Mucosa of descending colon (tissue), 3 donors: Measurements from ENCODE around the gene MICU1. TPM values are rescaled to one million over a fixed set of nuclear protein-coding genes. Genes with fewer than 3 reads are reported as not detected.

Experiments used
- ATAC-seq: fragments of 200-7000 bp; cut with Tn5 transposase; one replicate; pipeline ENCODE4 v1.9.1; 2020; ENCODE audit warnings: mild to moderate bottlenecking, moderate library complexity
- DNase-seq, 3 donors: peaks; one replicate each; pipeline ENCODE4 v3.0.0-alpha.2; 2020
- H3K36me3 ChIP-seq: fragments of 200-600 bp; one replicate; pipeline ENCODE4 v1.8.0; 2021; ENCODE audit warnings: low read depth, mild to moderate bottlenecking
- H3K4me1 ChIP-seq: fragments of 200-600 bp; one replicate; pipeline ENCODE4 v1.8.0; 2021; ENCODE audit warnings: low read depth, mild to moderate bottlenecking
- H3K4me3 ChIP-seq: fragments of 200-600 bp; one replicate; pipeline ENCODE4 v1.8.0; 2021; ENCODE audit warnings: mild to moderate bottlenecking
- H3K9me3 ChIP-seq: fragments of 200-600 bp; one replicate; pipeline ENCODE4 v1.8.0; 2021; ENCODE audit warnings: mild to moderate bottlenecking
- intact Hi-C, 2 donors: fragments of 100-400 bp; cut with DNase I in 1 of 2; cut with micrococcal nuclease in 1 of 2; formaldehyde crosslinking; loops; one replicate each; pipeline versions ENCODE4 v1.11.0 to v1.11.1; 2022; cut with DNase I, micrococcal nuclease
- total RNA-seq, 3 donors: library from RNA; stranded (reverse); fragmentation: NEBNext Ultra II Directional in 2 of 3; extraction: Animal tissue kit (Norgen Biotek cat#: 25700) in 2 of 3; gene quantifications; one replicate each; pipeline versions ENCODE4 v1.2.1 to v1.2.4, GENCODE V29; 2021 to 2023
- TF ChIP-seq, protein P1 (sequence below): fragments of 200-600 bp; IDR thresholded peaks from one replicate; pipeline ENCODE4 v1.8.0; 2022; ENCODE audit warnings: antibody characterized with exemption, mild to moderate bottlenecking
- donor health status: DM: no; HTN: no; CAD: no; lungs with moderate emphysema.
- donor health status: DM: no; HTN: no; CAD: no.
- donor health status: DM: no; HTN: yes; CAD: no.

Gene MICU1
- total RNA-seq, 3 donors from 2014 or later: 38.6 to 45.3 (median 45.0) TPM

DNA sequence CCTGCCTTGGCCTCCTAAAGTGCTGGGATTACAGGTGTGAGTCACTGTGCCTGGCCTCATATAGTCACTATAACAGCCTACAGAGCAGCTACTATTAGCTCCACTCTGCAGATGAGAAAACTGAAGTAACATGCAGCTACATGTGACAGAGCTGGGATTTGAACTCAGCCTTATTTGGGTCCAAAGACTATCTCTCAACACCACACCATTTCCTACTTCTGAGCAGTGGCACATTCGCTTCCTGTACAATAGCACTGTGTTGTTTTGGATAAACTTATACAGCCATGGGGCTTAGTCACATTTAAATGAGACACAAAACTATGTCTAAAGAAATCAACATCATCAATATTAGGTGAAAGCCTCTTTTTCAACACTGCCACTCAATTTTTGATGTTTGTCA is 201.3 kb downstream of the MICU1 start:
- ATAC-seq (peak; percentile 18), DNase-seq (no peak)
- Histone ChIP-seq H3K36me3 (no peaks in the 10 kb centered on the region), H3K4me1 (no peaks in the 10 kb centered on the region), H3K9me3 (no peaks in the 10 kb centered on the region), H3K4me3 (no peak overlapping the region)
- TF ChIP-seq, protein P1, sequence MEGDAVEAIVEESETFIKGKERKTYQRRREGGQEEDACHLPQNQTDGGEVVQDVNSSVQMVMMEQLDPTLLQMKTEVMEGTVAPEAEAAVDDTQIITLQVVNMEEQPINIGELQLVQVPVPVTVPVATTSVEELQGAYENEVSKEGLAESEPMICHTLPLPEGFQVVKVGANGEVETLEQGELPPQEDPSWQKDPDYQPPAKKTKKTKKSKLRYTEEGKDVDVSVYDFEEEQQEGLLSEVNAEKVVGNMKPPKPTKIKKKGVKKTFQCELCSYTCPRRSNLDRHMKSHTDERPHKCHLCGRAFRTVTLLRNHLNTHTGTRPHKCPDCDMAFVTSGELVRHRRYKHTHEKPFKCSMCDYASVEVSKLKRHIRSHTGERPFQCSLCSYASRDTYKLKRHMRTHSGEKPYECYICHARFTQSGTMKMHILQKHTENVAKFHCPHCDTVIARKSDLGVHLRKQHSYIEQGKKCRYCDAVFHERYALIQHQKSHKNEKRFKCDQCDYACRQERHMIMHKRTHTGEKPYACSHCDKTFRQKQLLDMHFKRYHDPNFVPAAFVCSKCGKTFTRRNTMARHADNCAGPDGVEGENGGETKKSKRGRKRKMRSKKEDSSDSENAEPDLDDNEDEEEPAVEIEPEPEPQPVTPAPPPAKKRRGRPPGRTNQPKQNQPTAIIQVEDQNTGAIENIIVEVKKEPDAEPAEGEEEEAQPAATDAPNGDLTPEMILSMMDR: no peak
- intact Hi-C loops: no loop called here

DNA sequence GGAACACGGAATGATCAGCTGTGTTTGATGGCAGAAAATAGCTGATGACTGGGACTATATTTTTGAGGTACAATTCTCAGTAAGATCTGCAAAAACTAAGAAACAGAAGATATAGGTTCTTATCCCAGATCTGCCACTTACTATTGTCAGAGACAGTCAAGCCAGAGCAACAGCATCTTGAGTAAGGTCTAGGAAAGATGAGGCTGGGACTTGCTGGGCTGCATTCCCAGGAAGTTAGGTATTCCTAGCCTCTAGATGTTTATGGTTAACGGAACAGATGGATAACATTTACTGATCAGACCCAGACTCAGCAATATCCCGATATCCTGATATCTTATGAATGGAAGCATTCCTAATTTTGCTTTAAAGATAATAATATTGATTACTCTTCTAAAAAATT is 202.5 kb downstream of the MICU1 start:
- TF ChIP-seq, protein P1: no peak
- intact Hi-C loops: no loop called here
- Histone ChIP-seq H3K4me1 (no peaks in the 10 kb centered on the region), H3K4me3 (no peak overlapping the region), H3K9me3 (no peaks in the 10 kb centered on the region), H3K36me3 (no peaks in the 10 kb centered on the region)
- DNase-seq (no peak), ATAC-seq (no peak)

DNA sequence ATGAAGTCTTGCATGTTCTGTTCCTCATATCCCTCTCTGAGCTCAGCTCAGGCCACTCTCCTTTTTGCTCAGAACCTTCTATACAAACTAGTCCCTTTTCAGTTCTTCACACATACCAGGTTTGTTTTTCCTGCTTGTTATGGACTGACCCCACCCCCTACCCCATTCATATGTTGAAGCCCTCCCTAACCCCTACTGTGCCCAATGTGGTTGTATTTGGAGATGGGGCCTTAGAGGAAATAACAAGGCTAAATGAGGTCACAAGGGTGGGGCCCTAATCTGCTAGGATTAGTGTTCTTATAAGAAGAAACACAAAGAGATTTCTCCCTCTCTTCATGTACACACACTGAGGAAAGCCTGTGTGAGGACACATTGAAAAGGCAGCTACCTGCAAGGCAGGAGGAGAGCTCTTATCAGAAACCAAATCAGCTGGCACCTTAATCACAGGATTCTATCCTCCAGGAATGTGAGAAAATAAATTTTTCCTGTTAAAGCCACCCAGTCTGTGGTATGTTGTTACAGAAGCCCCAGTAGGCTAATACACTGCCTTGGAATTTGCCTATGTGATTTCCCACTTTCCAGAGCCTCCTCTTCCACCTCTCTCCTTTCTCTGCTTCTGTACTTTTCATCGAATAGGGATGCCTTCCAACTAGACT is 203.9 kb downstream of the MICU1 start:
- Histone ChIP-seq H3K36me3 (no peaks in the 10 kb centered on the region), H3K4me3 (no peak overlapping the region), H3K9me3 (no peaks in the 10 kb centered on the region), H3K4me1 (no peaks in the 10 kb centered on the region)
- DNase-seq (no peak), ATAC-seq (no peak)
- intact Hi-C loops: no loop called here
- TF ChIP-seq, protein P1: no peak

DNA sequence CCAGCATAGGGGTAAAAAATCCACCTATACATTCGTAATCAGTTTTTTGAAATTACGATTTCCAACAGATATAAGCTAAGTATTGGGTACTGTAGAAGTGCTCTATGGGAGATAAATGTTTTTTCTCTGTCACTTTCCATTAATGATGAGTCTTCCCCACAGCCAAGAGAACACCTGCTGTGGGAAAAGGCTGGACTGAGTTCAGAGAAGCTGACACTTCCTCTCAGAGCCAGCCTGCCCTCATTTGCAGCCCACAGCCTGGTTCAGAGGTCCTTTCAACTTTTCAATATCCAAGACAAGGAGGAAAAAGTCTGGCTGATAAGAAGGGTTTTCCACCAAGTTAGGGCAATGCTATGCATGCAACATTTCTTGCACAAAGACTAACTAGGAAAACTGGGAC is 206.6 kb downstream of the MICU1 start:
- peaks cover 4% of the 10 kb centered on the region for H3K9me3 ChIP-seq
- no peak overlapping the region for H3K4me3 ChIP-seq
- no peaks in the 10 kb centered on the region for H3K36me3 ChIP-seq
- intact Hi-C loops: no loop called here
- TF ChIP-seq, protein P1: no peak
- DNase-seq: no peak
- H3K4me1 ChIP-seq: no peaks in the 10 kb centered on the region
- no peak for ATAC-seq

DNA sequence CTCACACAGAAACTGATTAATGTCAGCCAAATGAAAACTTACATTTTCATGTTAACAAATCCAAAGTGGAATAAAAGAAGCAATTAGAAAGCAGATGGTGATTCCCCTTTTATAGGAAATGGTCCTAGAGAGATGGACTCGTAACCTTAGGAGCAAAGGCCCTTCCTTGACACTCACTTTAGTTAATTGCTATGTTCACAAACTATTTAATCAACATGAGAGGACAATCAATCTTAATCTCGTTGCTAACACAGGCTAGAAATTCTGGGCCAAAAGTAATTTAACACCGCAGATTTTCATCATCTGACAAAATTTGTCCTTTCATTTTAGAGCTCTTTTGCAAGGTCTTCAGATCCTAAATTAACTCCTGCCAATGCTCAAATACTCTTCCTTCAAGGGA is 207.2 kb downstream of the MICU1 start:
- no peak for DNase-seq
- Histone ChIP-seq H3K4me3 (no peak overlapping the region), H3K9me3 (peaks cover 7% of the 10 kb centered on the region), H3K4me1 (no peaks in the 10 kb centered on the region), H3K36me3 (no peaks in the 10 kb centered on the region)
- intact Hi-C loops: no loop called here
- no peak for ATAC-seq
- TF ChIP-seq, protein P1: no peak

DNA sequence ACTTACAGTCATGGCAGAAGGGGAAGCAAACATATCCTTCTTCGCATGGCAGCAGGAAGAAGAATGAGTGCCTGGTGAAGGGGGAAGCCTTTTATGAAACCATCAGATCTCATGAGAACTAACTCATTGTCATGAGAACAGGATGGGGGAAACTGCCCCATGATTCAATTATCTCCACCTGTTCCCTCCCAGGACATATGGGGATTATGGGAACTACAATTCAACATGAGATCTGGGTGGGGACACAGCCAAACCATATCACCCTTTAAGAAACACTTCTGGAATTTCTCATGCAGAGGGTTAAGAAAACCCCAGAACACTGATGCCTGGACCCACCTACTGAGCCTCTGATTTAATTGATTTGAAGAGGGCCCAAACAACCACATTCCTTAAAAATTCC is 207.9 kb downstream of the MICU1 start:
- Histone ChIP-seq H3K9me3 (peaks cover 7% of the 10 kb centered on the region), H3K4me1 (no peaks in the 10 kb centered on the region), H3K36me3 (no peaks in the 10 kb centered on the region), H3K4me3 (no peak overlapping the region)
- intact Hi-C loops: no loop called here
- TF ChIP-seq, protein P1: no peak
- DNase-seq (no peak), ATAC-seq (no peak)
